OCI-LY1 (cell line): Measurements from ENCODE around the gene MRPL45.

Source experiments
- CTCF ChIP-seq: fragments of 200-600 bp; sonication (generic), shearing (Covaris generic); IDR thresholded peaks from 2 replicates; pipeline ENCODE4 v1.5.1; 2017; ENCODE audit warnings: mild to moderate bottlenecking, antibody characterized with exemption, low read length, moderate library complexity, mixed read lengths
- EZH2 ChIP-seq: fragments of 200-600 bp; sonication (generic), shearing (Covaris generic); IDR thresholded peaks from 2 replicates; pipeline ENCODE4 v1.8.0; 2017; ENCODE audit warnings: borderline replicate concordance, mixed run types, mild to moderate bottlenecking, antibody characterized with exemption, low read length, moderate library complexity, mixed read lengths

GRCh38 chr17:38324772-38325171 is 27.8 kb downstream of the MRPL45 start:
- TF ChIP-seq CTCF (no peak), EZH2 (no peak)
